HepG2 (cell line): ENCODE measurements around the gene PPP1R13L. TPM values are rescaled to one million over a fixed set of nuclear protein-coding genes. Genes with fewer than 3 reads are reported as not detected.
A peak's percentile ranks its signal among the peaks of the same experiment; 100 is the strongest.

Source experiments
- ATAC-seq: fragments of 200-7000 bp; cut with Tn5 transposase; 3 replicates; pipeline ENCODE4 v1.9.1; 2020; ENCODE audit warnings: mild to moderate bottlenecking, moderate library complexity
- BruUV-seq: library from RNA; stranded (reverse); fragments of 400-500 nt; replicated peaks from 2 replicates; lab custom pipeline; 2021; lab: Mats Ljungman, UMichigan
- CTCF ChIA-PET: fragments of 300-600 bp; formaldehyde crosslinking; extraction: SDS; loops from one replicate; lab custom pipeline; 2021; ENCODE audit warnings: low total read pairs, inconsistent platforms, low intra/inter-chr PET ratio; lab: Yijun Ruan, JAX
- POLR2A ChIA-PET: fragments of 350-600 bp; sonication (Branson Sonifier 250); formaldehyde crosslinking; loops from one replicate; lab custom pipeline; 2020; ENCODE audit warnings: antibody characterized with exemption, inconsistent platforms; lab: Yijun Ruan, JAX
- DNase-seq: peaks from one replicate; pipeline ENCODE4 v3.0.0-alpha.2; 2015; ENCODE audit warnings: low spot score
- FAIRE-seq: peaks from 3 replicates; lab custom pipeline; 2011; peaks lifted over from hg19 to GRCh38; lab: Jason Lieb, UNC
- H2AFZ ChIP-seq: one replicate; pipeline ENCODE4 v1.6.1; 2011; ENCODE audit warnings: low read length, inconsistent platforms
- H3K27ac ChIP-seq: fragments of 300-600 bp; 3 replicates; pipeline ENCODE4 v1.8.0; 2011; ENCODE audit warnings: mixed run types, mild to moderate bottlenecking, mixed read lengths, low read length, inconsistent platforms; ENCODE audit not compliant: insufficient read depth; ENCODE audit errors: extremely low read length
- H3K27me3 ChIP-seq, 2 experiments: fragments of 200-600 bp in 1 of 2; 2 replicates in 1 of 2; 3 replicates in 1 of 2; pipeline versions ENCODE4 v1.6.0 to v1.8.0; 2011; ENCODE audit warnings: low read length in 2 of 2, mild to moderate bottlenecking in 2 of 2, moderate library complexity in 2 of 2, inconsistent platforms in 1 of 2; ENCODE audit not compliant: insufficient read depth in 2 of 2, control insufficient read depth in 1 of 2
- H3K36me3 ChIP-seq, 2 experiments: fragments of 200-600 bp in 1 of 2; replicated peaks in 1 of 2; 2 replicates in 1 of 2; 3 replicates in 1 of 2; pipeline versions ENCODE4 v1.5.1 to v1.8.0; 2011; ENCODE audit warnings: low read length in 2 of 2, inconsistent platforms in 1 of 2; ENCODE audit not compliant: insufficient read depth in 2 of 2, control insufficient read depth in 1 of 2
- H3K4me1 ChIP-seq: 2 replicates; pipeline ENCODE4 v1.5.1; 2012; ENCODE audit warnings: low read length, inconsistent platforms; ENCODE audit not compliant: insufficient read depth
- H3K4me2 ChIP-seq: 2 replicates; pipeline ENCODE4 v1.6.0; 2011; ENCODE audit warnings: low read depth, low read length, inconsistent platforms
- H3K4me3 ChIP-seq, 3 experiments: fragments of 200-600 bp in 1 of 3; sonication (generic), shearing (Covaris generic) in 1 of 3; replicated peaks in 1 of 3; 2 replicates each; pipeline ENCODE4 v1.5.1; 2011 to 2016; ENCODE audit warnings: low read length in 3 of 3, inconsistent platforms in 2 of 3, low read depth in 2 of 3, mild to moderate bottlenecking in 2 of 3, control low read depth in 1 of 3, mixed read lengths in 1 of 3; ENCODE audit not compliant: insufficient read depth in 1 of 3
- H3K79me2 ChIP-seq: one replicate; pipeline ENCODE4 v1.6.1; 2011; ENCODE audit warnings: low read length, inconsistent platforms; ENCODE audit not compliant: insufficient read depth
- H3K9ac ChIP-seq: 2 replicates; pipeline ENCODE4 v1.6.0; 2011; ENCODE audit warnings: mild to moderate bottlenecking, low read depth, low read length, inconsistent platforms; ENCODE audit not compliant: insufficient read depth
- H3K9me3 ChIP-seq: 2 replicates; pipeline ENCODE4 v1.5.1; 2012; ENCODE audit warnings: mild to moderate bottlenecking, low read length
- H4K20me1 ChIP-seq: 2 replicates; pipeline ENCODE4 v1.6.0; 2011; ENCODE audit warnings: inconsistent platforms, mild to moderate bottlenecking, low read length, moderate library complexity; ENCODE audit not compliant: insufficient read depth
- BORCS8-MEF2B ChIP-seq: sonication (generic); formaldehyde crosslinking; IDR thresholded peaks from 2 replicates; pipeline ENCODE4 v1.8.0; 2022; ENCODE audit warnings: mild to moderate bottlenecking, missing genetic modification reagents
- EHMT2 ChIP-seq: fragments of 200-600 bp; sonication (generic); IDR thresholded peaks from 2 replicates; pipeline ENCODE4 v1.7.0; 2017; ENCODE audit warnings: antibody characterized with exemption, low read depth, low read length, borderline replicate concordance
- GFI1 ChIP-seq: sonication (generic); formaldehyde crosslinking; IDR thresholded peaks from 2 replicates; pipeline ENCODE4 v1.5.0; 2020; ENCODE audit warnings: missing genetic modification reagents, mild to moderate bottlenecking, borderline replicate concordance
- HNRNPL ChIP-seq: fragments of 200-400 bp; formaldehyde crosslinking; IDR thresholded peaks from 2 replicates; pipeline ENCODE4 v1.6.1; 2017; ENCODE audit warnings: mild to moderate bottlenecking, low read depth, low read length
- MXI1 ChIP-seq: IDR thresholded peaks from 3 replicates; pipeline ENCODE4 v1.6.1; 2012; ENCODE audit warnings: low read depth, low read length, inconsistent platforms, borderline replicate concordance
- PTBP1 ChIP-seq: fragments of 200-400 bp; formaldehyde crosslinking; IDR thresholded peaks from 2 replicates; pipeline ENCODE4 v1.6.1; 2018; ENCODE audit warnings: low read length, low read depth; ENCODE audit not compliant: poor library complexity, severe bottlenecking
- ZNF121 ChIP-seq: sonication (generic); formaldehyde crosslinking; IDR thresholded peaks from 2 replicates; pipeline ENCODE4 v1.5.0; 2020; ENCODE audit warnings: mild to moderate bottlenecking, missing genetic modification reagents
- WGBS: methylation state at CpG from one replicate; pipeline ENCODE4 v1.1.6; 2017; ENCODE audit warnings: low lambda C conversion rate; 5-methylcytosine and 5-hydroxymethylcytosine counted together
- in situ Hi-C: cut with HindIII; loops from 2 replicates; pipeline ENCODE4 v1.10.0; 2017; ENCODE audit warnings: low pct_unique_long_range_greater_than_20kb; ENCODE audit not compliant: extremely low pct_ligation_motif_present
- intact Hi-C: fragments of 100-400 bp; cut with micrococcal nuclease; formaldehyde crosslinking; loops from one replicate; pipeline ENCODE4 v1.10.0; 2022; ENCODE audit not compliant: unreplicated experiment
- polyA plus RNA-seq, 8 experiments: library from polyadenylated mRNA; depleted of rRNA in 3 of 8; stranded (reverse) in 7 of 8; unstranded in 1 of 8; fragments of >200 nt; fragmentation: Illumina TruSeq in 4 of 8; extraction: Trizol in 4 of 8; gene quantifications; 2 replicates each; pipeline versions ENCODE4 v1.2.1 to v1.2.3, GENCODE V29; 2011 to 2016; ENCODE audit warnings: low read depth in 4 of 8, missing spikeins in 1 of 8, mixed read lengths in 1 of 8; ENCODE audit not compliant: insufficient read depth in 1 of 8
- total RNA-seq, 5 experiments: library from RNA; depleted of rRNA; stranded (reverse); fragments of >200 nt; fragmentation: Illumina TruSeq; extraction: Trizol; gene quantifications; 2 replicates each; pipeline ENCODE4 v1.2.3, GENCODE V29; 2016; ENCODE audit warnings: low read depth in 1 of 5
- TF ChIP-seq, protein P1 (sequence below): sonication (generic); formaldehyde crosslinking; IDR thresholded peaks from 2 replicates; pipeline ENCODE4 v1.5.0; 2020; ENCODE audit warnings: mild to moderate bottlenecking, low read depth, missing genetic modification reagents, borderline replicate concordance

Gene PPP1R13L
- total and polyA plus RNA-seq, 2 of the 13 experiments (the other 11 are each of a cell fraction or from before 2014, with no cell fraction given) = 1.3 to 6.6 TPM

DNA sequence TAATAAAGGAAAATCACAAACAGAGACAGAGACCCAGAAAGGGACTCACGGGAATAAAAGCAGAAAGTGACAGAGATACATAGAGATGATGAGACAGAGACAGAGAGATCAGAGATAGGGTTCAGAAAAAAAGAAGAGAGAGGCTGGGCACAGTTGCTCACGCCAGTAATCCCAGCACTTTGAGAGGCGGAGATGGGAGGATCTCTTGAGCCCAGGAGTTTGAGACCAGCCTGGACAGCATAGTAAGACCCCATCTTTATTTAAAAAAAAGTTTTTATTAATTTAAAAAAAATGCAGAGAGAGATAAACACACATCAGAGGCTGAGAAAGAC is 43.5 kb upstream of the PPP1R13L start:
- no peak for TF ChIP-seq PTBP1
- TF ChIP-seq ZNF121 (CRISPR knock-in tag) = peak; percentile 80
- TF ChIP-seq, protein P1, sequence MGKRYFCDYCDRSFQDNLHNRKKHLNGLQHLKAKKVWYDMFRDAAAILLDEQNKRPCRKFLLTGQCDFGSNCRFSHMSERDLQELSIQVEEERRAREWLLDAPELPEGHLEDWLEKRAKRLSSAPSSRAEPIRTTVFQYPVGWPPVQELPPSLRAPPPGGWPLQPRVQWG (CRISPR knock-in tag) = no peak
- TF ChIP-seq MXI1 = no peak
- no peak for TF ChIP-seq BORCS8-MEF2B
- peaks cover 86% of the 10 kb centered on the region for H3K4me1 ChIP-seq
- no TSS peak for BruUV-seq
- no peak for ATAC-seq
- ChIA-PET POLR2A (interaction anchor here (0.6 to 2.1 kb wide), 2 partner anchors 9 to 19 kb away, joined by 3 to 7 read pairs; partner anchors contain the start of gene FOSB), CTCF (no interaction called here)
- no peaks in the 10 kb centered on the region for H4K20me1 ChIP-seq
- peaks cover 0 to 8% of the 10 kb centered on the region in 2 experiments; a peak in 3 of 5 replicates for H3K27me3 ChIP-seq
- in situ Hi-C loops (no loop called here), intact Hi-C loops (no loop called here)
- no peaks in the 10 kb centered on the region for H3K79me2 ChIP-seq
- H3K27ac ChIP-seq = no peak overlapping the region
- no peaks in the 10 kb centered on the region for H3K9me3 ChIP-seq
- no peak overlapping the region for H2AFZ ChIP-seq
- 49% methylated on average over 3 of the region's 3 CpGs for WGBS
- H3K36me3 ChIP-seq = no peaks in the 10 kb centered on the region
- no peak overlapping the region for H3K4me3 ChIP-seq
- DNase-seq = no peak
- no peak for FAIRE-seq
- H3K9ac ChIP-seq = no peak overlapping the region
- no peak overlapping the region for H3K4me2 ChIP-seq

DNA sequence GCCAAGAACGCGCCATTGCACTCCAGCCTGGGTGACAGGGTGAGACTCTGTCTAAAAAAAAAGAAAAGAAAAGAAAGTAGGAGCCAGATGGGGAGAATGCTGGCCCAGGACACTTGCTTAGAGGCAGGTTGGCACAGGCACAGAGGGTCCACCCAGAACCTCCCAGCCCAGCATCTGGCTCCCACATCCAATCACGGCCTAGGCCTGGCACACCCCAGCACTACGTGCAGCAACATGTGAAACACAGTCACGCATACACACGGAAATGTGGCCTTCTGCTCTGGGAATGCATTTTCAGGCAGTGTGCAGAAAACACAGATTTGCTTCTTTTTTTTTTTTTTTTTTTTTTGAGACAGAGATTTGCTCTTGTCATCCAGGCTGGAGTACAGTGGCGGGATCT is 42.1 kb upstream of the PPP1R13L start:
- Histone ChIP-seq H3K9ac (no peak overlapping the region), H3K4me1 (peaks cover 82% of the 10 kb centered on the region), H3K36me3 (no peaks in the 10 kb centered on the region), H3K79me2 (no peaks in the 10 kb centered on the region), H3K27ac (no peak overlapping the region), H3K4me3 (no peak overlapping the region), H3K27me3 (peaks cover 0 to 8% of the 10 kb centered on the region in 2 experiments; a peak in 3 of 5 replicates), H3K9me3 (no peaks in the 10 kb centered on the region), H4K20me1 (no peaks in the 10 kb centered on the region), H3K4me2 (peak overlapping the region; percentile 26; the same call in 1 of the 2 replicates), H2AFZ (no peak overlapping the region)
- FAIRE-seq = no peak
- ChIA-PET CTCF (interaction anchor here (3.1 kb wide), 1 partner anchor 31 kb away, joined by 9 read pairs; no protein-coding TSS in a partner anchor), POLR2A (no interaction called here)
- no peak for TF ChIP-seq EHMT2
- no peak for TF ChIP-seq GFI1
- no peak for TF ChIP-seq HNRNPL
- BruUV-seq = no TSS peak
- intact Hi-C loops (no loop called here), in situ Hi-C loops (no loop called here)
- ATAC-seq = no peak
- 52% methylated on average over 7 of the region's 7 CpGs for WGBS
- no peak for DNase-seq
